Sigmoid colon (tissue), 7 donors: ENCODE results near the gene ABCA13. TPM values are rescaled to one million over a fixed set of nuclear protein-coding genes. Genes with fewer than 3 reads are reported as not detected.
A peak's percentile ranks its signal among the peaks of the same experiment; 100 is the strongest.

ENCODE experiments used
- DNase-seq: peaks from one replicate; pipeline ENCODE4 v3.0.0-alpha.2; 2019
- H3K27ac ChIP-seq, 4 donors: fragments of 200-600 bp; sonication (generic); one replicate each; pipeline ENCODE4 v1.5.1; 2016 to 2019; ENCODE audit warnings: mild to moderate bottlenecking in 1 of 4
- H3K27me3 ChIP-seq, 3 donors: fragments of 200-600 bp; sonication (generic); one replicate each; pipeline ENCODE4 v1.5.1; 2019; ENCODE audit warnings: mild to moderate bottlenecking in 1 of 3
- H3K36me3 ChIP-seq, 4 donors: fragments of 200-600 bp; sonication (generic); one replicate each; pipeline ENCODE4 v1.5.1; 2016 to 2019
- H3K4me1 ChIP-seq, 4 donors: fragments of 200-600 bp; sonication (generic); one replicate each; pipeline ENCODE4 v1.5.1; 2017 to 2019
- H3K4me3 ChIP-seq, 4 donors: fragments of 200-600 bp; sonication (generic); one replicate each; pipeline ENCODE4 v1.5.1; 2017 to 2019; ENCODE audit warnings: mild to moderate bottlenecking in 2 of 4, moderate library complexity in 1 of 4
- H3K9me3 ChIP-seq, 4 donors: fragments of 200-600 bp in 3 of 4; sonication (generic) in 3 of 4; one replicate each; pipeline versions ENCODE4 v1.5.1 to v1.6.1; 2013 to 2019
- EP300 ChIP-seq, 4 donors: sonication (generic); formaldehyde crosslinking; IDR thresholded peaks; one replicate each; pipeline ENCODE4 v1.6.1; 2017; ENCODE audit warnings: antibody characterized with exemption in 4 of 4
- POLR2A ChIP-seq, 2 donors: fragments of 450-650 bp; IDR thresholded peaks; one replicate each; pipeline ENCODE4 v1.6.1; 2016; ENCODE audit warnings: antibody characterized with exemption in 2 of 2, mild to moderate bottlenecking in 2 of 2, moderate library complexity in 2 of 2
- POLR2AphosphoS5 ChIP-seq, 4 donors: sonication (generic); formaldehyde crosslinking; IDR thresholded peaks; one replicate each; pipeline ENCODE4 v1.6.1; 2017; ENCODE audit warnings: antibody characterized with exemption in 4 of 4
- WGBS, 2 donors: extraction: QIAGEN DNeasy Blood & Tissue Kit; methylation state at CpG; one replicate each; pipeline ENCODE4 v1.1.7; 2013; 5-methylcytosine and 5-hydroxymethylcytosine counted together
- intact Hi-C: fragments of 100-400 bp; cut with DNase I; formaldehyde crosslinking; loops from one replicate; pipeline ENCODE4 v1.15.1; 2023
- polyA plus RNA-seq, 3 donors: library from polyadenylated mRNA; stranded (reverse); fragments of 200-250 nt; gene quantifications; one replicate each; pipeline ENCODE4 v1.2.3, GENCODE V29; 2013
- total RNA-seq, 4 donors: library from RNA; depleted of rRNA; stranded (reverse); fragments of >200 nt; gene quantifications; one replicate each; pipeline ENCODE4 v1.1.0, GENCODE V29; 2016
- TF ChIP-seq, protein P1 (sequence below), 4 experiments: fragments of 450-650 bp in 3 of 4; fragments of 200-600 bp in 1 of 4; IDR thresholded peaks; one replicate each; pipeline ENCODE4 v1.5.1; 2016 to 2019; ENCODE audit warnings: antibody characterized with exemption in 4 of 4, mild to moderate bottlenecking in 3 of 4, moderate library complexity in 2 of 4
- donor health status: healthy with polysubstance abuse.
- donor health status: Bipolar disorder and iron deficiency.
- donor health status: healthy.

The ABCA13 gene
- total and polyA plus RNA-seq, 7 donors = under 0.01 to 0.71 (median 0.14) TPM; not detected in 2

DNA sequence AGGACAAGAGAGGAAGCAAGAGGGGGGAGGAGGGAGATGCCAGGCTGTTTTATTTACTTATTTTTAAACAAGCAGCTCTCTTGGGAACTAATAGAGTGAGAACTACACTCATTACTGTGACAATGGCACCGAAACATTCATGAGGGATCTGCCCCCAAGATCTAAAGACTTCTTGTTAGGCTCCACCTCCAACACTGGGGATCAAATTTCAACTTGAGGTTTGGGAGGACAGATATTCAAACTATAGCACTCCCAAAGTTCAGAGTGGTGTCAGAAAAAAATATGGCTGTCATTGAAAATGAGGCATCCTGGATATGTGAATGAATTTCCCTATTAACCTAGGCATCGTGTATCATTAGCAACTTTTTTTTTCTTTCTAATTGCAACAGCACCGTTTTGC is 145.5 kb downstream of the ABCA13 start:
- Histone ChIP-seq H3K4me3 (no peak overlapping the region), H3K36me3 (no peaks in the 10 kb centered on the region), H3K4me1 (no peaks in the 10 kb centered on the region), H3K9me3 (no peaks in the 10 kb centered on the region), H3K27ac (no peak overlapping the region), H3K27me3 (no peaks in the 10 kb centered on the region)
- WGBS, 2 donors = 78% methylated on average over 3 of the region's 3 CpGs
- TF ChIP-seq POLR2AphosphoS5 (IDR thresholded peaks at IDR 0.05) (no peak), POLR2A (IDR thresholded peaks at IDR 0.05) (no peak), EP300 (IDR thresholded peaks at IDR 0.05) (no peak)
- TF ChIP-seq, protein P1, sequence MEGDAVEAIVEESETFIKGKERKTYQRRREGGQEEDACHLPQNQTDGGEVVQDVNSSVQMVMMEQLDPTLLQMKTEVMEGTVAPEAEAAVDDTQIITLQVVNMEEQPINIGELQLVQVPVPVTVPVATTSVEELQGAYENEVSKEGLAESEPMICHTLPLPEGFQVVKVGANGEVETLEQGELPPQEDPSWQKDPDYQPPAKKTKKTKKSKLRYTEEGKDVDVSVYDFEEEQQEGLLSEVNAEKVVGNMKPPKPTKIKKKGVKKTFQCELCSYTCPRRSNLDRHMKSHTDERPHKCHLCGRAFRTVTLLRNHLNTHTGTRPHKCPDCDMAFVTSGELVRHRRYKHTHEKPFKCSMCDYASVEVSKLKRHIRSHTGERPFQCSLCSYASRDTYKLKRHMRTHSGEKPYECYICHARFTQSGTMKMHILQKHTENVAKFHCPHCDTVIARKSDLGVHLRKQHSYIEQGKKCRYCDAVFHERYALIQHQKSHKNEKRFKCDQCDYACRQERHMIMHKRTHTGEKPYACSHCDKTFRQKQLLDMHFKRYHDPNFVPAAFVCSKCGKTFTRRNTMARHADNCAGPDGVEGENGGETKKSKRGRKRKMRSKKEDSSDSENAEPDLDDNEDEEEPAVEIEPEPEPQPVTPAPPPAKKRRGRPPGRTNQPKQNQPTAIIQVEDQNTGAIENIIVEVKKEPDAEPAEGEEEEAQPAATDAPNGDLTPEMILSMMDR (IDR thresholded peaks at IDR 0.05) = no peak
- intact Hi-C loops = no loop called here
- DNase-seq = no peak

DNA sequence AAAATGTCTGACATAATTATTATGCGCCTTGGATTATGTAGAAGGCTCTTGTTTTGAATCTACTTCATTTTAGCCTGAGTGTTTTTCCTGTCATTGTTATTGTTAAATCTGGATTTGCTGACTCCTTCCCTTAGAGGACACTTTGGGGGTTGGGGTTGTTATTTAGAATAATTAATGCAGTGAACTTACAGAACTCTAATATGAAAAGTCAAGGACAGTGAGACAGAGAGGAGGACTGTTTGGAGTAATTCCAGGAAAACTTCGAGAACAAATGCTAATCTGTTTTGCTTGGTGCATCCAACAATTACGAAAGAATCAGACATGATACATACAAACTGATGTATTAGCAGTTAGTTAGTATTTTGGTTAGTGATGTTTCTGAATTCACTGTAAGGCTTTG is 146.1 kb downstream of the ABCA13 start:
- no peaks in the 10 kb centered on the region for H3K9me3 ChIP-seq
- 75 to 88% methylated on average over 3 of the region's 3 CpGs for WGBS, 2 donors

DNA sequence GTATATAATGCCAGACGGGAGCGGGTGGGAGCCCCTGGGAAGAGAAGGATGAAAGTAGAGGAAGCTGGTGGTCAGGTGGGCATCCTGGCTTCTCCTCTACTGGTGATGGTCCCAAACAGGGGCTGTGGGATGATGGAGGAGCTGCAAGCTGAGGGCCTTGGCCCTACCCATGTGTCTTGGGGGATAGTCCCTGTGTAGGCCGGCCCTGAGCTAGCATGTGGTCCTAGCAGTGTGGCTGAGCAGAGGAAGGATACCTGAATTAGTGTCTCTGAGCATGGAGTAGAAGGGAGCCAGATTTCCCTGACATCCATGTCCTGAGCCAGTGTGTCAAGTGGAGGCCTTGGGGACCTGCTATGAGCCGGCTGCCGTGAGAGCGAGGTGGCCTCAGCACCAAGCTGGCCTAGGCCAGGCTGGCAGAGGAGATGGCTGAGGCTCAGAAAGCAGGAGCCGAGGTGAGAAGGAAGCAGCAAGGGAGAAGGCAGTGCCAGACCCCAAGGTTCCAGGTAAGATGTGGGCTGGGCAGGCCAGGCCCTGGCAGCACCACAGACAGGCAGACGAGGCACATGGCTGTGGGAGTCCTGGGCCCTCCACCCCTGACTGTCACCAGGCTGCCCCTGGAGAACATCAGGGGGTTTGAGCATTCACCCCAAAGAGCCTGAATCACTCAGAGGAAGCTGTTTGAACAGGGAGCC is 150.2 kb downstream of the ABCA13 start:
- no peaks in the 10 kb centered on the region for H3K4me1 ChIP-seq
- no peaks in the 10 kb centered on the region for H3K36me3 ChIP-seq
- TF ChIP-seq POLR2A (IDR thresholded peaks at IDR 0.05) (no peak), POLR2AphosphoS5 (IDR thresholded peaks at IDR 0.05) (no peak), EP300 (IDR thresholded peaks at IDR 0.05) (no peak)
- TF ChIP-seq, protein P1 (IDR thresholded peaks at IDR 0.05) = no peak
- WGBS, 2 donors = 94% methylated on average over 8 of the region's 8 CpGs
- no peak overlapping the region for H3K27ac ChIP-seq
- H3K4me3 ChIP-seq = no peak overlapping the region
- peaks cover 0 to 14% (median 6%) of the 10 kb centered on the region in 4 donors for H3K9me3 ChIP-seq
- no peak for DNase-seq
- H3K27me3 ChIP-seq = no peaks in the 10 kb centered on the region
- intact Hi-C loops = no loop called here

More for the DNA sequence above, 146.1 kb downstream of the ABCA13 start:
- intact Hi-C loops = no loop called here
- H3K27me3 ChIP-seq = no peaks in the 10 kb centered on the region
- no peak overlapping the region for H3K4me3 ChIP-seq
- H3K4me1 ChIP-seq = no peaks in the 10 kb centered on the region
- no peak for DNase-seq
- TF ChIP-seq EP300 (IDR thresholded peaks at IDR 0.05) (no peak), POLR2AphosphoS5 (IDR thresholded peaks at IDR 0.05) (no peak), POLR2A (IDR thresholded peaks at IDR 0.05) (no peak)
- TF ChIP-seq, protein P1 (IDR thresholded peaks at IDR 0.05) = no peak
- no peaks in the 10 kb centered on the region for H3K36me3 ChIP-seq
- H3K27ac ChIP-seq = no peak overlapping the region

DNA sequence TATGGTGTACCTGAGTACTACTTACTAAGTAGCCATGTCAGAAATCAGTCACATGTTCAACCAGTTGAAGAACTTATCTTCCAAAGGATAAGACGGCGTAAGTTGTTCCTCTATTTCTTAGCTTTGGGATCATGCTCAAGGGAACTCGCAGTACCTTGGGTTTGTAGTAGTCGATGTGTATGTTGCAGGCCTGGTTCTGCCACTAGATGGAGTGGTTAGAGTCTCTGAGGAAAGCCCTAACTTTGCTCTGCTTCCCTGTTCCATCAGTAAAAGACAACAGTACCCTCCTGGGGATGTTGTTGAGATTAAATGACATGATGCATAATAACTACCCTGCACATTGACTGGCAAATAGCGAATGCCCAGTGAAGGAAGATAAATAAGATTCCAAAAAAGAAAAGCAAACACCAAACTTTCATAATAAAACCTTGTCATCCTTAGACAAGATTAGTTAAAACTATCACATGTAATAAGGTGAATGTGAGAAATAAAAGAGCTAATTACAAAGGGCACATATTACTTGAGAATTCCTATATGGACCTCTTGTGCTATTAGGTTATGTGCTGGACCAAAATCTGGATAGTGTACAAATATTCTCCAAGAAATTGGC is 165.9 kb downstream of the ABCA13 start:
- no peaks in the 10 kb centered on the region for H3K36me3 ChIP-seq
- H3K4me1 ChIP-seq = no peaks in the 10 kb centered on the region
- H3K9me3 ChIP-seq = no peaks in the 10 kb centered on the region
- no peak overlapping the region for H3K27ac ChIP-seq
- no peak for DNase-seq
- intact Hi-C loops = no loop called here
- H3K4me3 ChIP-seq = no peak overlapping the region
- TF ChIP-seq POLR2AphosphoS5 (IDR thresholded peaks at IDR 0.05) = no peak
- no peak for TF ChIP-seq EP300 (IDR thresholded peaks at IDR 0.05)
- TF ChIP-seq, protein P1 (IDR thresholded peaks at IDR 0.05) = peak in 1 of 4 experiments; percentile 9
- H3K27me3 ChIP-seq = no peaks in the 10 kb centered on the region
- 76 to 78% methylated on average over 5 of the region's 5 CpGs for WGBS, 2 donors
